ENCODE measurements around the gene HOXC10.

- TF ChIP-seq CTCF (IDR thresholded peaks at IDR 0.05) (no peak), POLR2A (IDR thresholded peaks at IDR 0.05) (no peak)
Measured at GRCh38 chr12:53950789-53951576, 34.0 kb upstream of the HOXC10 start.
